NCI-H2081 (cell line): Measurements from ENCODE around the gene FBN2.
"Not testable (repeated sequence)": the region's sequence is repeated elsewhere in the genome, so short reads cannot be mapped to it uniquely, and the experiment has no call there.

Source experiments
- DNase-seq, 2 experiments: peaks; one replicate each; lab custom pipeline; 2025; lab: John Stamatoyannopoulos, UW

The FBN2 gene

GRCh38 chr5:128426090-128426534, 111.9 kb downstream of the FBN2 start:
- no peak for DNase-seq

- no peak for DNase-seq
Observed at GRCh38 chr5:128424646-128425045, 113.4 kb downstream of the FBN2 start.

- no peak for DNase-seq
Observed at GRCh38 chr5:128422612-128423011, 115.4 kb downstream of the FBN2 start.

GRCh38 chr5:128414469-128414868, 123.6 kb downstream of the FBN2 start:
- DNase-seq: no peak

GRCh38 chr5:128413356-128413755, 124.7 kb downstream of the FBN2 start:
- DNase-seq: no peak

- no peak for DNase-seq
Observed at GRCh38 chr5:128412145-128412930, 125.7 kb downstream of the FBN2 start.

- no peak for DNase-seq
Observed at GRCh38 chr5:128409166-128409800, 128.8 kb downstream of the FBN2 start.

- peak in 1 of 2 experiments; percentile 2 for DNase-seq
Observed at GRCh38 chr5:128408622-128409021, 129.4 kb downstream of the FBN2 start.

GRCh38 chr5:128407944-128408343, 130.1 kb downstream of the FBN2 start:
- no peak for DNase-seq

- DNase-seq: no peak
Observed at GRCh38 chr5:128406803-128407202, 131.2 kb downstream of the FBN2 start.

GRCh38 chr5:128405159-128405558, 132.9 kb downstream of the FBN2 start:
- no peak for DNase-seq

GRCh38 chr5:128403333-128403732, 134.7 kb downstream of the FBN2 start:
- peak in 1 of 2 experiments; percentile 24 for DNase-seq

- peak in 1 of 2 experiments; percentile 18 for DNase-seq
Observed at GRCh38 chr5:128402506-128402905, 135.5 kb downstream of the FBN2 start.

GRCh38 chr5:128400766-128401165, 137.3 kb downstream of the FBN2 start:
- not testable (repeated sequence) for DNase-seq

- no peak for DNase-seq
Observed at GRCh38 chr5:128399111-128399510, 138.9 kb downstream of the FBN2 start.

GRCh38 chr5:128397876-128398275, 140.2 kb downstream of the FBN2 start:
- DNase-seq: no peak

GRCh38 chr5:128395073-128395472, 143.0 kb downstream of the FBN2 start:
- DNase-seq: no peak

- DNase-seq: no peak
Observed at GRCh38 chr5:128384068-128384467, 154.0 kb downstream of the FBN2 start.

- no peak for DNase-seq
Observed at GRCh38 chr5:128380337-128380736, 157.7 kb downstream of the FBN2 start.

GRCh38 chr5:128378632-128379031, 159.4 kb downstream of the FBN2 start:
- DNase-seq: no peak

GRCh38 chr5:128378196-128378595, 159.8 kb downstream of the FBN2 start:
- DNase-seq: no peak

GRCh38 chr5:128376577-128376976, 161.5 kb downstream of the FBN2 start:
- DNase-seq: no peak

- DNase-seq: no peak
Observed at GRCh38 chr5:128366147-128366546, 171.9 kb downstream of the FBN2 start.
